NCI-H1694 (cell line): Measurements from ENCODE around the gene RYK.
"Not testable (repeated sequence)": the region's sequence is repeated elsewhere in the genome, so short reads cannot be mapped to it uniquely, and the experiment has no call there.

Source experiments
- DNase-seq: peaks from one replicate; lab custom pipeline; 2025; lab: John Stamatoyannopoulos, UW

RYK gene

GRCh38 chr3:134253475-134254226 lies 3.0 kb upstream of the RYK start:
- DNase-seq, result no peak

GRCh38 chr3:134252766-134253165 lies 2.1 kb upstream of the RYK start:
- DNase-seq, result no peak

DNA sequence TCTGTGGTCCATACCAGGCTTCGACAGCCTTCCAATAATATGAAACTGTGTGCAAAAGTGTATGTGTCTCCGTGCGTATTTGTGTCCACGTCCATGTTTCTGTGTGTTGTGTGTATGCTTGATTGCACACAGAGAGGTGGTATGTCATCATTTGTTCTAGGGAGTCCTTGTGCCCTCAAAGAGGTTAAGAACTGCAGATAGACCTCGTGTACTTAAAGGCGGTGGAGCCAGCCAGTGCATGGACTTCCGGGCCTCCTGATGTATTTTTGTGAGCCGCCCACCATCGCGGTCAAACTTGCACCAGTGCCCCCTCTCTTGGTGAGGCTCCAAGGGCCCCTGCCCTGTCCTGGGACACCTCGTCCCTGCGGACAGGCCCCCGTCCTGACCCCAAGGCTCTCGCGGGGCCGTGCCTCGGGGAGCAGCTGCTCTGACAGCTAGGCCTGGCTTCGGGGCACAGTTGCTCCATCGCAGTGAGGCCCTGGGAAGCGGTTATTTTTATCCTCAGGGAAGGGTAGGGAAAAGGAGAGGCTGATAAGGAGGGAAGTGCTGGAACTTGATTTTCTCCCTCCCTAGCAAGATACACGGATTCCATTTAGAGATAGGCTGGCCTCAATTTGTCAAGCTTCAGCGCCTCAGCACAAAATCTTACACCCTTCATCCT lies 1.2 kb upstream of the RYK start:
- no peak for DNase-seq

DNA sequence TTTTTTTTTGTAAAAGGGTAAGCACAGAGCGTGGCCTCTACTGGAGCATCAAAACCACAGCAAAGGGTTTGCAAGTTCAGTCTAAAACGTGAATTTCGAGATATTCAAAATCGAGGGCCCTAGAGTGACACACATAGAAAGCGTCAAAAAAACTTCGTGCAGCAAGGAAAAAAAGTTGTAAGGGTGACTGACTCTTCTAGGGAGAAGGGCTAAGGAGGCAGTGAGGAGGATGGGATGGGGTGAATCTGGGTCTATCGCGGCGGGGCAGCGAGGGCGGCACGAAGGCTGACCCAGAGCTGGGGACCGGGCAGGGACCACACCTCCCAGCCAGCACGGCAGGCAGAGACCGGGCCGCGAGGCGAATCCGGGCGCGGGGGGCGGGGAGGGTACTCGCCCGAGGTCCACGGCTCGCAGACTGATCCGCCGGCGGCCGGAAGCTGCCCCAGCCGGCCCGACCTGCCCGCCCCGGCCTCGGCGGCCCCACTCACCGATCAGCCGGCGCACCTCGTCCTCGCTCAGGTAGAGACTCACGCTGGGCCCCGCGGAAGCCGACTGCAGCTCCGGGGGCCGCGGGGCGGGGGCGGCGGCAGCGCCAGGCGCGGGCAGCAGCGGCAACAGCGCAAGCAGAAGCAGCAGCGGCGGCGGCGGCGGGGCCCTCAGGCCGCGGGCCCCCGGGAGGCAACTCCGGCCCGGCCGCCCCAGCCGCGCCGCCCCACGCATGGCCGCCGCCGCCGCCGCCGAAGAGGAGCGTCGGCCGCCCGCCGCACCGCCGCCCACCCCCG lies 533 bp downstream of the RYK start:
- DNase-seq, result no peak

DNA sequence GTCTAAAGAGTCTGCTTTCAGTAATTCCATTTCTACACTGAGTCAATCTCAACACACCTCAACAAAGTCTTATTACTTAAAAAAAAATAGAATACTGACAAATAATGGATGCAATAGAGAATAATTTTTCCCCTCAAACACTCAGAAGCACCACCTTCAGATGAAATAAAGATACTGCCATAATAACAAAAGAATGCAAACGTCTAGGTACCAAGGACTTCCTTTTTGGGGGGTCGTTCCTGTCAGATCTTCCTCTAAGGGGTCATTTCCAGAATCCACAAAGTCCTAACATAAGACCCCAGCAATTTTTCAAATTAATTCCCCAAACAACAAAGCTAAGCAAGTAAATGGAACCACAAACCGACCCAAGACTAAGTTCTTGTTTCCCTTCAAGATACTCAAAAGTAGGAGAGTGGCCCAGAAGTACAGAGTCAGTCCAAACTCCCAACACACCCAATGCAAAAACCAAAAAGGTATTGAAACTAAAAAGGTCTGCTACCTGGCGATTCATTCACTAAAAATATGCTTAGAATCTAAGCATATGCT lies 1.3 kb downstream of the RYK start:
- DNase-seq, result no peak

DNA sequence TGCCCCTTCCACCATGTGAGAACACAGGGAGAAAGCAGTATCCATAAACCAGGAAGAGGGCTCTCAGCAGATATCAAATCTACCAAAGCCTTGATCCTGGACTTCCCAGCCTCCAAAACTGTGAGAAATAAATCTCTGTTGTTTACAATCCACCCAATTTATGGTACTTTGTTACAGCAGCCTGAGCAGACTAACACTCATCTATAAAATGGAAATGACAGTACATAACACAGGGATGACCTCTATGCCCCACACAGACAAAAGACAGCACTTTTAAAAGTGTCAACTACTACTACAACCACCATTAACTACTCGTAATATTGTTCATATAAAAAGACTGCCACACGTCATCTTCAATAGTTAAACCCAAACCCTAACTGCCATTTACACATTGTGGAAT lies 5.7 kb downstream of the RYK start:
- no peak for DNase-seq

DNA sequence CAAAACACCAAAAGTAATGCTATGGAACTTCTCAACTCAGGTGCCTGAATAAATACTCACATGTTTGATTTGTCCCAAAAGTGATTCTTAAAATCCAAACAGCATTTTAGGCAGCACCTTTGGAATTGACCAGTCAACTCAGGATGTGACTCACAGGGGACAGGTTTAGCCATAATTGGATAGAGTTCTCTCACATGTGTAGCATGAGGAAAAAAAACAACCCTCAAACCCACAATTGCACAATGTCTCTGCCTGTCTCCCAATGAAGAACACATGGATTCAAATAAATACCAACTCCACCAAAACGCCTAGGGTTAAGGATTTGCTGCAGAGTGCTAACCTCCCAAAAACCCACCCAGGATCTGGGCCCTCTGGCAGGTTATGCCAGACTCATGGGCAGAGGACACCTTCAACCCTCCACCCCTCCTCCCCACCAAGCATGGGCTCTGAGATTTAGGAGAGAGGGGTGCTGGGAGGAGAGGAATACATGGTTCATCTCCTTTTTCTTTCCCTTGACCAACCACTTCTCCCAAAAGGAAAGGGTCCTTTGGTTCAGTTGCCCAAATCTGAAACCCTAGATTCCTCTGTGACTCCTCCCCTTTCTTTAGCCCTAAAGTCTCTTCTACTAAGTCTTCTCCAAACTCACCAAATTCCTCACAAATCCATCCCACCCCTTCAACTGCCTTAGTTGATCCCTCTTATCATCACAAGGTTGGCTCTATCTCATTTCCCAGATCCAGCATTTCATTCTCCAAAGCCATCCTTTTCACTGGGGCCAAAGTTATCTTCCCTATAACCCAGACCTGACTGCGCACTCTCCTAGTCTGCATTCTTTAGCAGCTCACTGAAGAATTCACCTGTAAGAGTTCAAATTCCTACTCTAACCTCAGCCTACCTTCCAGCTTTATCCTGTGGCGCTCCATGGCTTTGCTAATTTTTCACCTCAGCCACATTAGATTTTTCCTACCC lies 7.7 kb downstream of the RYK start:
- DNase-seq, result no peak

DNA sequence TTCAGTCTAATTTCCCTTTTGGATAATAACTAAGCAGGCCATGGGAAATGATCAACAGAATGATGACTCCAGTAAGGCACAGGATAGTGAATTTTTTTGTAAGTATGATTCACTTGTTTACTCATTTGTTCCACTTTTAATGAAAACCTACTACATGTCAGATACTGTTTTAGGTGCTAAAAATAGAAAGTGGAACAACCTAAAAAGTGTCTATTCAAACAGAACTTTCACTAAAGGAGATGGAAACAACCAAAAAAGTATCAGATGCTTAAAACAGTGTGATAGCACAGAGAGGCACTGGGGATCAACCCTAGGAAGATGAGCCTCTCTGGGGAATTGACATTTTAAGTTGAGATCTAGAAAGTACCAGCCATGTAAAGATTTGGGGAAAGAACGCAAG lies 11.1 kb downstream of the RYK start:
- DNase-seq, result no peak

- DNase-seq, result no peak
Measured at GRCh38 chr3:134237454-134238145, 13.1 kb downstream of the RYK start.

- no peak for DNase-seq
Measured at GRCh38 chr3:134236505-134237170, 14.0 kb downstream of the RYK start.

DNA sequence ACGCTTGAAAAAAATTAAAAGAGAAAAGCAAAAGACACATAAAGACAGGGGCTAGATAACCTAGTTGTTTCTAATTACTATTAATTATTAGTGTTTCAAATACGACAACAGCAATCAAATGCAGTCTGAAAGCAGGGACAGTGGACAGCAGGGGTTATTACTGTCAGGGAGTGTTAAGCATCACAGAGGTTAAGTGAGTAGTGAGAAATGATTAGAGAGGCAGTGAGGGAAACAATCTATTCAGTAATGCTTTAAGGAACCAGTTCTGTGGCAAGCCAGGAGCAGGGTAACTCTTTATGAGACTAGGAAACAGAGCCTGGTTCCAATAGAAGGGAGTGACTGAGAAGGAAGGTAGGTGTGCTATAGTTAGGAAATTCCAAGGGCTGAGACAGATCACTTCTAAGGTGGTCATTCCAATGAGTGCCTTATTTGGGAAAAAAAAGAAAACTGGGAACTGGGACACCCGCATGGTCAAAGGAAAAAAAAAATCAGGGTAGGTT lies 15.0 kb downstream of the RYK start:
- no peak for DNase-seq

GRCh38 chr3:134232951-134233350 lies 17.7 kb downstream of the RYK start:
- no peak for DNase-seq

DNA sequence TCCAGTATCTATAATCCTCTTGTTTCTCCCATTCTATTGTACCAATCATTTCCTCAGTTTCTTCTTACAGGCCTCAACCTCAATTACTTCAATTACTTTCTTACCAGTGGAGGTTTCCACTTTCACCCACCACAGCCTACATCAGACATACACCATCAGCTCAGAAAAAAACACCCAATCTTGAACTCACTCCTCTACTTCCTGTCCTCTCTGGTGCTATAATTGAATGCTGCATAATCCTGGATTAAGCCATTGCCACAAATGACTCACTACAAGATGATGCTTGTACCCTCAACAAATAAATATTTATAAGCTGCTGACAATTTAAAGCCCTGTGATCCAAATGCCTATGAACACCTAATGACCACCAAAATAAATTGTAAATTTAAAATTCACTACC lies 18.5 kb downstream of the RYK start:
- DNase-seq, result no peak

DNA sequence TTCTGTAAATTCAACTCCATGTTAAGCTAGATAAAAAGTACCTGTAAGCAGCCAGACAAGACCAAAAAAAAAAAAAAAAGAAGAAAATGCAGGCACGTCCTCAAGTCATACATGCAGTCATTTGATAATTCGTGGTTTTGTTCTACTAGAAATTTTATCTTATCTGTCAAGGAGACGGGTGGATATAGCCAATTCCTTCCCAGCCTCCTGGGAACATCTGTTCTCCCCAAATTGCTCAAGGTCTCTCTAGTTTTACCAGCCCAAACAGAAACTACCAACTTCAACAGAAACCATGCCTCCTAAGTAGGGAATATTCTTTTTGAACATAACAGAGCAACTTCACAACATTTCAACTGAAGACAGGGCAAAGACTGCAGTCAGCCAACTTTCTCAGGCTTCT lies 19.5 kb downstream of the RYK start:
- DNase-seq, result no peak

DNA sequence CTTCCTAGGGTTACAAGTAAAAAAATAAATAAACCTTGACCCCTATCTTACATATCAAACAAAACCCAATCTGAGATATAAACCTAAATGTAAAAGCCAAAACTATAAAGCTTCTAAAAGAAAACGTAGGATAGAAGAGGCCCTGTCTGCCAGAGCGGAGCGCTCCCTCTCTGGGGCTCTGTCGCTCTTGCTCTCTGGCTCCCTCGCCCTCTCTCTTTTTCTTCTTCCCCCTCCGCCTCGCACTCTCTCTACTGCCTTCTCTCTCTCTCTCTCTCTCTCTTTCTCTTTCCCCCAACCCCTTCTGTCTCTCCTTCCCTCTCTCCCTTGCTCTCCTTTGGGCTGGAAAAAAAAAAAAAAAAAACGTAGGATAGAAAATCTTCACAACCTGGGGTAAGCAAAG lies 21.6 kb downstream of the RYK start:
- DNase-seq, result no peak

DNA sequence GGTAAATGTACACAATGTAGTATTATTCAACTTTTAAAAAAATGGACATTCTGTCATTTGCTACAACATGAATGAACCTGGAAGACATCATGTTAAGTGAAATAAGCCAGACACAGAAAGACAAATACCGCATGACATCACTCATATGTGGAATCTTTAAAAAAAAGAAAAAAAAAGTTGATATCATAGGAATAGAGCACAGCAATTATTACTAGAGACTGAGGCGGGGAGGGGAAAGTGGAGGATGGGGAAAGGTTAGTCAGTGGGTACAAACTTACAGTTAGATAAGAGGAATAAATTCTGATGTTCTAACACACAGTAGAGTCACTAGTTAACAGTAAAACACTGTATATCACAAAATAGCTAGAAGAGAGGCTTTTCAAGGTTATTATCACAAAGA lies 22.2 kb downstream of the RYK start:
- no peak for DNase-seq

- no peak for DNase-seq
Measured at GRCh38 chr3:134228035-134228434, 22.6 kb downstream of the RYK start.

GRCh38 chr3:134224796-134225156 lies 25.9 kb downstream of the RYK start:
- DNase-seq, result not testable (repeated sequence)

DNA sequence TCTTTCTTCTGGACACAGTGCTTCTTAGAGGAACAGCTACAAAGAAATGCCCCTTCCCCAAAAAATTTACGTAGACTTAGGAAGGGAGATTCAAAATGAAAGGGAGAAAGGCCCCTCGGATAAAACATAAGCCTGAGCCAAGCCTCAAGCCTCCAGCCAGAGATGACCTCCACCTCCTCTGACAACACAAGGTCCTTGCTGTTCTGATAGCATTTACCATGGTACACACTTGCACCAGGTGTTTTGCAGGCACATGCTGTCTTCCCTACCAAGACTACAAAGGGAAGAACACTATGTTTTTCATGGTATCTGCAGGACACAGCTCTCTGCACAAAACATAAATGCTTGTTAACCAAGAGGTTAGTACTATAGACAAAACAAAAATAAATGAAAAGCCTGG lies 27.8 kb downstream of the RYK start:
- no peak for DNase-seq

DNA sequence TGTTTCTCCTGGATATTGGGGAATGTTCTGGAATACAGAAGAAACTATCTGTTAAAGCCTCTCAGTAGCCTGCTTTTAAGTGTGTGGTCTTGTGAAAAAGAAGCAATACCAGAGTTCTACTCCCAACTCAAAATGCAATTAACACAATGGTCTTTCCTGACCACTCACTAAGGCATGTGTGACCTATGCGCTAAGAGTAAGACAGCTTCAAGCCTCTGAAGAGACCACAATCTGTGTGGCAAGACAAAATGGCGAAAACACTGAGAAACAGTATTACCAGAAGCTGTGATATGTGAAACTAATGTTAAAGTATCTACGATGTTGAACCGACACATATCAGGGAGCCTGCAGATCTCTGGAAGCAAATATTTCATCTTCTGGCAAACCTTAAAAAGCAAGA lies 33.8 kb downstream of the RYK start:
- no peak for DNase-seq
